AG04449 (cell line): ENCODE data around the gene MSH5.

Source experiments
- CTCF ChIA-PET: fragments of 350-600 bp; formaldehyde crosslinking; extraction: SDS; loops from one replicate; lab custom pipeline; 2021; ENCODE audit warnings: antibody characterized with exemption; lab: Yijun Ruan, JAX
- POLR2A ChIA-PET: fragments of 400-600, 350-600 bp; formaldehyde crosslinking; extraction: SDS; loops from one replicate; lab custom pipeline; 2020; ENCODE audit warnings: antibody characterized with exemption, inconsistent platforms; lab: Yijun Ruan, JAX
- DNase-seq: peaks from one replicate; pipeline ENCODE4 v3.0.0-alpha.2; 2010; ENCODE audit warnings: low read depth, low spot score
- H3K4me3 ChIP-seq: 2 replicates; pipeline ENCODE4 v1.5.1; 2011; ENCODE audit warnings: low read depth, mild to moderate bottlenecking, control low read depth, low read length
- TF ChIP-seq, protein P1 (sequence below): IDR thresholded peaks from one replicate; pipeline ENCODE4 v1.5.1; 2011; ENCODE audit warnings: mild to moderate bottlenecking, moderate library complexity, low read length, control low read depth, inconsistent platforms; ENCODE audit not compliant: insufficient read depth; ENCODE audit errors: missing control alignments

The MSH5 gene

DNA sequence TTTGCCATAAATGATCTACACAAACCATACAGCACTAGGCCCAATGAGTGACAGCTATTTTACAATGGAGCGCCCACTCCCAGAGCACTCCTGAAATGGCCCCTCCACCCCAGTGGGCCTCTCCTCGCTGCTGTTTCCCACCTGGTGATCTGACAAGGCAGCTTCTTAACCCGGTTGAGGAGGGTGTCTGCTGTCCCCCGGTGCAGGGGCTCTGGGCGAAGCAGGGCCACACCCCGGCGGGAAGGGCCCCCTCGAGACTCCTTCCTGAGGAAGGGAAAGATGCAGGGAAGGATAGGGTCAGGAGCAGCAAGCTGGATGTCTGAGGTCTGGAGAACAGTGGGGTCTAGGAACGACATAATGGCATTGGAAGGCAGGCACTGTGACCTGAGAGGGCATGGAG, 46.9 kb upstream of the MSH5 start:
- ChIA-PET POLR2A (interaction anchor here (1.9 kb wide), 1 partner anchor 10 kb away, joined by 6 read pairs; the partner anchor contains the start of gene ABHD16A), CTCF (interaction anchor here (1.0 to 4.4 kb wide), 5 partner anchors 9 to 137 kb away, joined by 3 to 29 read pairs (median 5); partner anchors contain the start of gene LY6G5C)
- DNase-seq = no peak
- TF ChIP-seq, protein P1, sequence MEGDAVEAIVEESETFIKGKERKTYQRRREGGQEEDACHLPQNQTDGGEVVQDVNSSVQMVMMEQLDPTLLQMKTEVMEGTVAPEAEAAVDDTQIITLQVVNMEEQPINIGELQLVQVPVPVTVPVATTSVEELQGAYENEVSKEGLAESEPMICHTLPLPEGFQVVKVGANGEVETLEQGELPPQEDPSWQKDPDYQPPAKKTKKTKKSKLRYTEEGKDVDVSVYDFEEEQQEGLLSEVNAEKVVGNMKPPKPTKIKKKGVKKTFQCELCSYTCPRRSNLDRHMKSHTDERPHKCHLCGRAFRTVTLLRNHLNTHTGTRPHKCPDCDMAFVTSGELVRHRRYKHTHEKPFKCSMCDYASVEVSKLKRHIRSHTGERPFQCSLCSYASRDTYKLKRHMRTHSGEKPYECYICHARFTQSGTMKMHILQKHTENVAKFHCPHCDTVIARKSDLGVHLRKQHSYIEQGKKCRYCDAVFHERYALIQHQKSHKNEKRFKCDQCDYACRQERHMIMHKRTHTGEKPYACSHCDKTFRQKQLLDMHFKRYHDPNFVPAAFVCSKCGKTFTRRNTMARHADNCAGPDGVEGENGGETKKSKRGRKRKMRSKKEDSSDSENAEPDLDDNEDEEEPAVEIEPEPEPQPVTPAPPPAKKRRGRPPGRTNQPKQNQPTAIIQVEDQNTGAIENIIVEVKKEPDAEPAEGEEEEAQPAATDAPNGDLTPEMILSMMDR = no peak
- no peak overlapping the region for H3K4me3 ChIP-seq

GRCh38 chr6:31693535-31693934, 46.3 kb upstream of the MSH5 start:
- TF ChIP-seq, protein P1 = no peak
- no peak overlapping the region for H3K4me3 ChIP-seq
- ChIA-PET POLR2A (interaction anchor here (1.9 kb wide), 1 partner anchor 9 kb away, joined by 6 read pairs; the partner anchor contains the start of gene ABHD16A), CTCF (interaction anchor here (1.4 to 4.4 kb wide), 5 partner anchors 12 to 102 kb away, joined by 3 to 29 read pairs (median 4); partner anchors contain the start of genes LY6G5C and VARS1)
- DNase-seq = no peak

- POLR2A ChIA-PET = no interaction called here
- H3K4me3 ChIP-seq = no peak overlapping the region
- DNase-seq = no peak
- CTCF ChIA-PET = interaction anchor here (1.1 kb wide), 1 partner anchor 7 kb away, joined by 4 read pairs; no protein-coding TSS in a partner anchor
- TF ChIP-seq, protein P1 = no peak
These were observed 42.2 kb upstream of the MSH5 start for GRCh38 chr6:31697555-31697954.

DNA sequence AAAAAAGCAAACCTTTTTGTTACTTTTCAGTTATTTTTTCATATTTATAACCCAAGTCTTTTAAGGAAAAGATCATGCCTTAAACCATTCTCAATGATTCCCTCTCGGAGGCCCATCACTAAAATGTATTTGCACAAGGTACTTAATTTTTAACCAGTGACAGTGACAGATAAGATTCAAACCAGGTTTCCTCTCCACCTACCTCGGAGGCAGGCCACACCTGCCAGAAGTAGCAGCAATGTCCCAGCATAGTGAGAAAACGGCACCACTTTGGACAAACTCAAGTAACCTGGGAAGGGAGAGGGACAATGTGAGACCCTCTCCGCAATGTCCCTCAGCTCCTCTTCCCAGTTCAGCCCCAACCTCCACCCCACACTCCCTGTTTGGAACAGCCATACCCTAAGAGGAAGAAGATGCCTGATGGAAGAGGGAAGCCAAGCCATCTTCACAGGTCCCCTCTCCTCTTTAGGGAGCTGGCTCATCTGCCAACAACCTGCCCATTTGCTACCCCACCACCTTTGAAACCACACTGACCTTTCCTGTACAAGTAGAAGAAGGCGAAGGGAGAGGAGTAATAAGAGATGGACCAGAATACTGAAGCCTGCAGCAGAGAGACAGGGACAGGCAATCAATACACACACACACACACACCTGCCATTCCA, 38.9 kb upstream of the MSH5 start:
- ChIA-PET CTCF (interaction anchor here (1.7 kb wide), 1 partner anchor 9 kb away, joined by 6 read pairs; no protein-coding TSS in a partner anchor), POLR2A (interaction anchor here (1.5 kb wide), 1 partner anchor 127 kb away, joined by 3 read pairs; the partner anchor contains the start of gene HSPA1B)

DNA sequence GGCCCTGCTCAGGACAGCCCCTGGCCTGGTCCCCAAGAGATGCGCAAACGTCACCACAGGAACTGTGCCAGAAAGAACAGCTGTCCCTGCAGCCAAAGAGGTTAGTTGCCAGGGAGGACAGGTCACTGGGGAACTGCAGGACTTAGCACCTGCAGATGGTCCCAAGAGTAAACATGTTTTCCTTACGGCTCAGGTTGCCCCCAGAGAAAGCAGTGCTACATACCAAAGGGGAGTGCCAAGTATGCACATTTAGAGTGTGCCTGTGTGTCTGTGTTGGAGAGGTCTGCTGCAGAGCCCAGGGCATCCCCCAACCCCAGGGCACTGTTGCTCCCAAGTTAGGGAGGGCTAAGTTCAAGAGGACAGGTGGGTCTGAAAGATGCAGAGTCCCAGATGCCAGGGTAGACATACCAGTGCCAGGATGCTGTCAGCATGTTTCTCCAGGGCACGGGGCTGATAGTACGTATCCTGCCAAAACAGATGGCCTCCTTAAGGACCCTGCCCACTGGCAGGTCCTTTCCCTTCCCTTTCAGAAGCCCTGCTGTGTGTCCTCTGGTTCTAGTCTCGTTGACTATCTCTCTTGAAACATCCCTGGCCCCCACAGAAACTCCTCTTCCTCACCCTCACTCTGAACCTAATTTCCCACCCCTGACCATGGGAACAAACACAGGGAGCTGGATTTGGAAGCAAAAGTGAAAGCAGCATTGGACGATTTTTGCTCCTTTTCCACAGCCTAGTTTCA, 38.0 kb upstream of the MSH5 start:
- no peak for DNase-seq
- CTCF ChIA-PET = interaction anchor here (0.8 to 2.2 kb wide), 6 partner anchors 10 to 128 kb away, joined by 3 to 11 read pairs (median 5); no protein-coding TSS in a partner anchor
- POLR2A ChIA-PET = interaction anchor here (0.6 to 1.9 kb wide), 4 partner anchors 8 to 128 kb away, joined by 3 to 6 read pairs (median 3); partner anchors contain the start of gene HSPA1B
- peak overlapping the region; percentile 84 for H3K4me3 ChIP-seq
- TF ChIP-seq, protein P1 = no peak

More for the DNA sequence above, 38.9 kb upstream of the MSH5 start:
- H3K4me3 ChIP-seq = no peak overlapping the region
- TF ChIP-seq, protein P1 = no peak
- no peak for DNase-seq
